BJ (cell line): ENCODE data around the gene NXPE3. TPM values are rescaled to one million over a fixed set of nuclear protein-coding genes. Genes with fewer than 3 reads are reported as not detected.

Experiments
- CTCF ChIA-PET: fragments of 350-600 bp; formaldehyde crosslinking; extraction: SDS; loops from one replicate; lab custom pipeline; 2021; ENCODE audit warnings: antibody characterized with exemption, inconsistent platforms; lab: Yijun Ruan, JAX
- POLR2A ChIA-PET: fragments of 300-600 bp; sonication (Branson Sonifier 250); formaldehyde crosslinking; extraction: SDS; loops from one replicate; lab custom pipeline; 2021; ENCODE audit warnings: antibody characterized with exemption; lab: Charles Lee
- DNase-seq: peaks from one replicate; pipeline ENCODE4 v3.0.0-alpha.2; 2011; ENCODE audit warnings: low read depth
- H3K27me3 ChIP-seq: 2 replicates; pipeline ENCODE4 v1.6.0; 2011; ENCODE audit warnings: low read length; ENCODE audit not compliant: control insufficient read depth, insufficient read depth
- H3K36me3 ChIP-seq: 2 replicates; pipeline ENCODE4 v1.5.1; 2011; ENCODE audit warnings: low read length; ENCODE audit not compliant: control insufficient read depth, insufficient read depth
- H3K4me3 ChIP-seq: 2 replicates; pipeline ENCODE4 v1.5.1; 2011; ENCODE audit warnings: low read depth, mild to moderate bottlenecking, control low read depth, low read length
- CTCF ChIP-seq: IDR thresholded peaks from 2 replicates; pipeline ENCODE4 v1.5.1; 2011; ENCODE audit warnings: low read depth, mild to moderate bottlenecking, control low read depth, inconsistent platforms, low read length, moderate library complexity; ENCODE audit not compliant: insufficient read depth
- polyA plus RNA-seq: library from polyadenylated mRNA; depleted of rRNA; stranded (reverse); fragments of >200 nt; gene quantifications from 2 replicates; pipeline ENCODE4 v1.2.3, GENCODE V29; 2011

The NXPE3 gene
- polyA plus RNA-seq, 1 experiment, result 30.3 TPM

- no peak for TF ChIP-seq CTCF
- ChIA-PET CTCF (interaction anchor here (1.0 to 3.3 kb wide), 3 partner anchors 10 to 409 kb away, joined by 3 to 16 read pairs (median 3); no protein-coding TSS in a partner anchor), POLR2A (interaction anchor here (0.6 kb wide), 1 partner anchor 32 kb away, joined by 6 read pairs; the partner anchor contains the start of gene NFKBIZ)
- H3K27me3 ChIP-seq, result no peaks in the 10 kb centered on the region
- peaks cover 3% of the 10 kb centered on the region for H3K36me3 ChIP-seq
- no peak overlapping the region for H3K4me3 ChIP-seq
- peak; percentile 49 for DNase-seq
Observed at GRCh38 chr3:101816215-101817149, 37.5 kb downstream of the NXPE3 start.

- TF ChIP-seq CTCF, result no peak
- ChIA-PET CTCF (interaction anchor here (1.6 to 3.3 kb wide), 3 partner anchors 9 to 411 kb away, joined by 4 to 16 read pairs (median 11); no protein-coding TSS in a partner anchor), POLR2A (no interaction called here)
- Histone ChIP-seq H3K36me3 (peaks cover 5% of the 10 kb centered on the region), H3K4me3 (no peak overlapping the region), H3K27me3 (no peaks in the 10 kb centered on the region)
- no peak for DNase-seq
Observed at GRCh38 chr3:101817992-101818391, 39.0 kb downstream of the NXPE3 start.

- ChIA-PET POLR2A (no interaction called here), CTCF (no interaction called here)
- TF ChIP-seq CTCF, result no peak
- Histone ChIP-seq H3K27me3 (no peaks in the 10 kb centered on the region), H3K36me3 (peaks cover 5% of the 10 kb centered on the region), H3K4me3 (no peak overlapping the region)
- DNase-seq, result no peak
Observed at GRCh38 chr3:101819649-101820206, 40.7 kb downstream of the NXPE3 start.

GRCh38 chr3:101821503-101821902 lies 42.5 kb downstream of the NXPE3 start:
- POLR2A ChIA-PET, result interaction anchor here (0.5 kb wide), 1 partner anchor 751 kb away, joined by 3 read pairs; no protein-coding TSS in a partner anchor

More at GRCh38 chr3:101821503-101821902, 42.5 kb downstream of the NXPE3 start:
- Histone ChIP-seq H3K4me3 (no peak overlapping the region), H3K36me3 (peaks cover 5% of the 10 kb centered on the region), H3K27me3 (no peaks in the 10 kb centered on the region)
- no peak for TF ChIP-seq CTCF
- no peak for DNase-seq
- CTCF ChIA-PET, result interaction anchor here (0.8 to 3.7 kb wide), 5 partner anchors 13 to 408 kb away, joined by 3 to 16 read pairs (median 7); no protein-coding TSS in a partner anchor
